ENCODE results near the gene ACOX1. TPM values are rescaled to one million over a fixed set of nuclear protein-coding genes. Genes with fewer than 3 reads are reported as not detected.

Gene ACOX1
- total RNA-seq, 1 donor from 2014 or later, result 67.1 TPM

DNA sequence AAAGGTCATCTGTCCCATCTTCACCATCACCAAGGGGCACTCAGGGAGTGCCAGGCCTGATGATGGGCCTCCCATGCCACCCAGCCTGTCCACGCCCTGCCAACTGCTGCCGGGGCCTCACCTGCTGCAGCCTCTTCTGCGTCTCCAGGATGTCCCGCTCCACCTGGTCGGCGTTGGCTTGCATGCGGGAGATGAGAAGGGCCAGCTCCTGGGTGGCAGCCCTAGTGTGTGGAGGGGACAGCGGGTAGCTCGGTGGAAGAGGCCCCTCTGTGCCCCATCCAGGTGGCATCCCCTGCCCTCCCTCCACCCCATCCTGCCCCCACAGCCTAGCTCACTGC lies 44.9 kb upstream of the ACOX1 start:
- Histone ChIP-seq H3K27me3 (ENCODE audit: low read depth) (no peaks in the 10 kb centered on the region), H3K27ac (no peak overlapping the region), H3K4me3 (no peak overlapping the region), H3K4me1 (no peaks in the 10 kb centered on the region), H3K9me3 (no peaks in the 10 kb centered on the region), H3K36me3 (peaks cover 26% of the 10 kb centered on the region)
- ATAC-seq (no peak), DNase-seq (no peak)
- TF ChIP-seq, protein P1, sequence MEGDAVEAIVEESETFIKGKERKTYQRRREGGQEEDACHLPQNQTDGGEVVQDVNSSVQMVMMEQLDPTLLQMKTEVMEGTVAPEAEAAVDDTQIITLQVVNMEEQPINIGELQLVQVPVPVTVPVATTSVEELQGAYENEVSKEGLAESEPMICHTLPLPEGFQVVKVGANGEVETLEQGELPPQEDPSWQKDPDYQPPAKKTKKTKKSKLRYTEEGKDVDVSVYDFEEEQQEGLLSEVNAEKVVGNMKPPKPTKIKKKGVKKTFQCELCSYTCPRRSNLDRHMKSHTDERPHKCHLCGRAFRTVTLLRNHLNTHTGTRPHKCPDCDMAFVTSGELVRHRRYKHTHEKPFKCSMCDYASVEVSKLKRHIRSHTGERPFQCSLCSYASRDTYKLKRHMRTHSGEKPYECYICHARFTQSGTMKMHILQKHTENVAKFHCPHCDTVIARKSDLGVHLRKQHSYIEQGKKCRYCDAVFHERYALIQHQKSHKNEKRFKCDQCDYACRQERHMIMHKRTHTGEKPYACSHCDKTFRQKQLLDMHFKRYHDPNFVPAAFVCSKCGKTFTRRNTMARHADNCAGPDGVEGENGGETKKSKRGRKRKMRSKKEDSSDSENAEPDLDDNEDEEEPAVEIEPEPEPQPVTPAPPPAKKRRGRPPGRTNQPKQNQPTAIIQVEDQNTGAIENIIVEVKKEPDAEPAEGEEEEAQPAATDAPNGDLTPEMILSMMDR (IDR thresholded peaks at IDR 0.05), result no peak
- intact Hi-C loops (cut with DNase I), result no loop called here

- H3K4me3 ChIP-seq, result no peak overlapping the region
- no peak for DNase-seq
These were observed 44.3 kb upstream of the ACOX1 start for GRCh38 chr17:76022973-76023899.

DNA sequence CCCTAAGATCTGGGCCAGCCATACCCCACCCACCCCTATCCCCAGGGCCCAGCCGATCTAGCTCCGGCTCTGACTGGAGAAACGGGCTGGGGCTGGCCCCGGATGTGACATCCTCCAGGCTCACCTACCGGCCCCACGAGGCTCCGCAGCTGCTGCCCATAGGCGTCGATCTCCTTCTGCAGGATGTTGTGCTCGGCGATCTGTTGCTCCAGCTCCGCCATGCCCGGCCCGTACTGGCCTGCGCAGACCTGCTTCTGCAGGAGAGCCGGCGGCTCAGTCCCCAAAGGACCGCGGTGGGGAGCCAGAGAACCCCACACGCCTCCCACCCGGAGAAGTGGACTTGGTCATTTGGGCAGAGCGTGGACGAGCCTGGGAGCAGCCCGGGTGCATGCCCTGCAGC lies 43.3 kb upstream of the ACOX1 start:
- DNase-seq (no peak), ATAC-seq (no peak)
- Histone ChIP-seq H3K27ac (no peak overlapping the region), H3K4me3 (no peak overlapping the region), H3K36me3 (peaks cover 29% of the 10 kb centered on the region), H3K27me3 (ENCODE audit: low read depth) (no peaks in the 10 kb centered on the region), H3K9me3 (no peaks in the 10 kb centered on the region), H3K4me1 (no peaks in the 10 kb centered on the region)
- intact Hi-C loops (cut with DNase I), result no loop called here
- TF ChIP-seq, protein P1 (IDR thresholded peaks at IDR 0.05), result no peak

More at GRCh38 chr17:76022973-76023899, 44.3 kb upstream of the ACOX1 start:
- Histone ChIP-seq H3K27ac (no peak overlapping the region), H3K9me3 (no peaks in the 10 kb centered on the region), H3K4me1 (no peaks in the 10 kb centered on the region), H3K36me3 (peaks cover 29% of the 10 kb centered on the region), H3K27me3 (ENCODE audit: low read depth) (no peaks in the 10 kb centered on the region)
- ATAC-seq, result no peak
- TF ChIP-seq, protein P1 (IDR thresholded peaks at IDR 0.05), result no peak
- intact Hi-C loops (cut with DNase I), result no loop called here

DNA sequence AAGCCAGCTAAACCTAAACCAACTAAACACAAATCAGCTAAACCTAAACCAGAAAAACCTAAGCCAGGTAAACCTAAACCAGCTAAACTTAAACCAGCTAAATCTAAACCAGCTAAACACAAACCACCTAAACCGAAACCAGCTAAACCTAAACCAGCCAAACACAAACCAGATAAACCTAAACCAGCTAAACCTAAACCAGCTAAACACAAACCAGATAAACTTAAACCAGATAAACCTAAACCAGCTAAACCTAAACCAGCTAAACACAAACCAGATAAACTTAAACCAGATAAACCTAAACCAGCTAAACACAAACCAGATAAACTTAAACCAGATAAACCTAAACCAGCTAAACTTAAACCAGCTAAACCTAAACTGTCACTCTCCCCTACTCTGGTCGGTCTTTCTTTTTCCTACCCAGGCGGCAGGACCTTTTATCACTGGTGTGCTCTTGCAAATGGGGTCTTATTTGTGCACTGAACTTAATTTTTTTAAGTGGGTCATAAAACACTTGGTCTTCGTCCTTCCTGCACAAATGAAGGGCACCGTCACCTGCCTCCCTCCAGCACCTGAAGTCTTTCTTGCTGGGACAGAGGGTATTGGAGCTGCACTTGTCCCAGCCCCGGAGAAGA lies 41.0 kb upstream of the ACOX1 start:
- ATAC-seq (no peak), DNase-seq (no peak)
- Histone ChIP-seq H3K4me3 (no peak overlapping the region), H3K4me1 (no peaks in the 10 kb centered on the region), H3K36me3 (peaks cover 35% of the 10 kb centered on the region), H3K9me3 (no peaks in the 10 kb centered on the region), H3K27ac (no peak overlapping the region), H3K27me3 (ENCODE audit: low read depth) (no peaks in the 10 kb centered on the region)
- intact Hi-C loops (cut with DNase I), result no loop called here
- TF ChIP-seq, protein P1 (IDR thresholded peaks at IDR 0.05), result no peak

- Histone ChIP-seq H3K36me3 (peaks cover 46% of the 10 kb centered on the region), H3K4me1 (peaks cover 10% of the 10 kb centered on the region), H3K4me3 (no peak overlapping the region), H3K27me3 (ENCODE audit: low read depth) (no peaks in the 10 kb centered on the region), H3K27ac (no peak overlapping the region), H3K9me3 (no peaks in the 10 kb centered on the region)
- no peak for DNase-seq
- TF ChIP-seq, protein P1 (IDR thresholded peaks at IDR 0.05), result no peak
- intact Hi-C loops (cut with DNase I), result no loop called here
- ATAC-seq, result no peak
These were observed 39.8 kb upstream of the ACOX1 start for GRCh38 chr17:76018801-76019200.
